Activated CD4-positive, CD25-positive, alpha-beta regulatory T cell treated with anti-CD3 and anti-CD28 coated beads, Interleukin-2, amount 50 U/mL, for 72 hours (primary cell): ENCODE measurements around the gene EML6.

Experiments used
- DNase-seq: peaks from one replicate; pipeline ENCODE4 v3.0.0; 2021

Gene EML6

GRCh38 chr2:54758951-54759350, 35.5 kb downstream of the EML6 start:
- DNase-seq: no peak

DNA sequence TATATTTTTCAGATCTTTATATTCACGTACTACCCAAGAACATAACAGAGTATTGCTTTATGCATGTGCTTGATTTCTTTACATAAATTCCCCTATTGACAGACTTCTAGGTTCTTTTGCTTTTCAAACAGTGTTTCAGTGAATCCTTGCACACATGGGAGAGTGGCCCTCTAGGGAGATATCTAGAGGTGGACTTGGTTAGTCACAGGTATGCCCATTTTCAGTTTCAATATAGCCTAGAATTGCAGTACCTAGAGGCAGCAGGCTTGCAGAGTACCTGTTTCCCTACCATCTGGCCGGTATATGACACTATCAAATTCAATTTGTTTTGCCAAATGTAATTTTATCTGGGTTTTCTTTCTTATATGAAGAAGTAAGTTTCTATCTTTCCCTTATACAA, 36.8 kb downstream of the EML6 start:
- DNase-seq: no peak

DNA sequence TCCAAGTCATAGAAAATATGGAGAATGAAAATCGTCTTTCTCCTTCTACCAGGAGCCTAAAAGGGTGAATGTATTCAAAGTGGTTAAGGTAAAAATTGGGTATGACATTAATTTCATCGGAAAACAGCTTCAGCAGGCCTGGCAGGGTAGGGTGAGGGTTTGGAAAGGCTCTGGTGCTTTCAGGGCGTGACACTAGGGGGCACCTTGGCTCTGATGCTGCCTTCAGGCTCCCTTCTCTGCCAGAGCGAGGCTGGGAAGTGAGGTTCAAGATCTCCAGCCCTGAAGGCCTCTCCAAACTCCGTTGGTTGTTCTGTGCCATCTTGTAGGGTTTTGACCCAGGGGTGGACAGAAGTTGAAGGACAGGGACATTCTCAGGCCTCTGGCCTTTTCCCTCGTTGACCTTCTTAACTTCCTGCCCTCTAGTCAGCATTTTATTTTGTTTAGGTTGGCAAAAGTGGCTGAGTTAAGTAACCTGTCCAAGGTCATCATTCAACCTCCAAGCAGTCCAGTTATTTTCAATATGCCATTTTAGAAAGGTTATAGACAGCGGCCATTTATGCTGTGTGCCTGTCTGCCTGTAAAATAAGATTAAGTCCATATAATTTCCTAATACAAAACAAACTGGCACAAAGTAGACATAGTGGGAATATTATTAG, 40.3 kb downstream of the EML6 start:
- DNase-seq: no peak

DNA sequence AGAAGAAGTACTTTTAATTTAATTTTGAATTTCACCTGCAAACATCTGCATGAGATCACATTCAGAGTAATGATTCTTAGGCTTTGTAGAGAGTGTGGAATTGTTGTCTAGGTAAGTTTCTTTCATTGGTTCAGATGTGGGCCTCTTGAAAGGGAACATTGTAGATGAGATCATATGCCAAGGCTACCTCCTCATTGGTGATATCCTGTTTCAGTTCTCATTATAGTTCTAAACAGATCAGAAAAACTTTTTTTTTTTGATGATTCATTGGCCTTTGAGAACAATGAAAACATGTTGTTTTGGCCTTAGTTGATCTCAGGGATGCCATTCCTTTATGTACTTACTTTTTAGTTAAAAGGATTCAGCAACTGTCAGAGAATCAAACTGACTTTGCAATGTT, 44.5 kb downstream of the EML6 start:
- DNase-seq: no peak

DNA sequence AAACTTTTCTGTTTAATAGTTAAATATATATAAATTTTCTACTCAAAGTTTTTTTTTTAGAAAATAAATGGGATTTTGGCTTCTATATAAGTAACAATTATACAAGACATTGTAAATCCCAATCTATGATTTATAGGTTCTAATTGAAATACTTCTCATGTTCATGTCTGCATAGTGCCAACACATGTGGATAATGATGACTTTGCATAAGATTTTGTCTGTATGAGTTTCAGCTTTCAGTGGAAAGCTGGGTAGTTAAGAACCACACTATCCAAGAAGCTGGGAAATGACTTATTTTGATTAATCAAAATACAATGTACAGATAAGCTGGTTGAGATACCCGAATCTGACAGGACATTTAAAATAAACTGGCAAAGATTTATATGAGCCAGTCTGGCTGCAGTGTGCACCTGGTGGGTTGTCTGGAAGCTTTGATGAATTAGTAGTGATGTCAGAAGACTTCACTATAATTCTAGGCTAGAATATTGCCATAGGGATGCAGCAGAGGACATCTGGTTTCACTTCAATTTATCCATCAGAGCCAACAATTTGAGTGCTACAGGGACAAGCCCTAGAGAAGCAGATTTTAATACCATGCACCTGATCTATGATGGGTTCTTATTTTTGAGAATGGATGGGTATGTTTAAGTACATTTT, 45.4 kb downstream of the EML6 start:
- DNase-seq: no peak

GRCh38 chr2:54770211-54770610, 46.7 kb downstream of the EML6 start:
- DNase-seq: no peak

DNA sequence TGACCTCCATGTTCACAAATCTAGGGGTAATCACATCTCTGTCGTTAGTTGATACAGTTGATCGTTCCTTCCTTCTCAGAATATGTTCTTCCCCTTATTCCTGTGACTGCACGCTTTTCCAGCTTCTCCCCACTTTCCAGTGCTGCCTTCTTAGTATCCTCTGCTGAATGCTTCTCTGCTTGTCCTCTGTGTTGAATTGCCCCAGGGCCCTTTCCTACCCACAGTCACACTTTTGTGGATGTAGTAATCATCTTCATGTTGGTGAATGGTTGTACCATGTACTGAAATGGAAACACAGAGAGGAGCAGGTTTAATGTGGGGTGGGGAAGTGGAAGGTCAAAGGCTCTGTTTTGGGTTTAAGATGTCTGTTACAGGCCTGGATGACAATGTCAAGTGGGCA, 47.2 kb downstream of the EML6 start:
- DNase-seq: no peak

GRCh38 chr2:54771166-54771885, 47.9 kb downstream of the EML6 start:
- no peak for DNase-seq

DNA sequence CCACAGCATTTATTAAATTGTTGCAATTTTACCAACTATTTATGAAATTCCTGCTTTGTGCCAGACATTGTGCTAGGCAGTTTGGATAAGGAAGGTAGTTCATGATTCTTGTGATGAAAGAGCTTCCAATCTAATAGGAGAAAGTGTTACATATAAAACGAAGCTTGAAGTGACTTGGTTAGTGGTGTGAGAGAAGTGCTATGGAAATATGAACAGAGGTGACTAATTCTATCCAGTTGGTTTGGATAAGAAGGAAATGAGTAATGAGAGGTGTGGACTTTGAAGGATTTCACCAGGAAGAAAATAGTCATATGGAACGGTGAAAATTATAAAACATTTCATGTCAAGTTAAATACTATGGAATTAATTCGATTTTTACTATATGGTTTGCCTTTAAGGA, 48.6 kb downstream of the EML6 start:
- DNase-seq: no peak

- DNase-seq: no peak
Measured at GRCh38 chr2:54772531-54772930, 49.1 kb downstream of the EML6 start.

GRCh38 chr2:54773233-54773632, 49.8 kb downstream of the EML6 start:
- DNase-seq: no peak

DNA sequence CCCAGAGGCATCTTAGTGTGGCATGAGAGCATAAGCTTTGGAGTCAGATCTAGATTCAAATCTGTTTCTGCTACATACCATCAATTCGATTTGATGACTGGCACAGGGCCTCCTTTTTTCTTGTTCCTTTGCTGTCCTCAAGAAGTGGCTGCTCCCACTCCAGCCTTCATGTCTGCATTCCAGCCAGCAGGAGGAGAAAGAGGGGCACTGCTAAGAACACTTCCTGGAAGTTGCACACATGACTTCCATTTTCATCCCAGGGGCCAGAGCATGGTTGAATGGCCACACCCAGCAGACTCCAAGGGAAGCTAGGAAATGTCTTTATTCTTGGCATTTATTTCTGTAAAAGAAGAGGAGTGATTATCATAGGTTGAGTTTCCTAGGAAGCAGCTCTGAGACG, 50.4 kb downstream of the EML6 start:
- DNase-seq: no peak

DNA sequence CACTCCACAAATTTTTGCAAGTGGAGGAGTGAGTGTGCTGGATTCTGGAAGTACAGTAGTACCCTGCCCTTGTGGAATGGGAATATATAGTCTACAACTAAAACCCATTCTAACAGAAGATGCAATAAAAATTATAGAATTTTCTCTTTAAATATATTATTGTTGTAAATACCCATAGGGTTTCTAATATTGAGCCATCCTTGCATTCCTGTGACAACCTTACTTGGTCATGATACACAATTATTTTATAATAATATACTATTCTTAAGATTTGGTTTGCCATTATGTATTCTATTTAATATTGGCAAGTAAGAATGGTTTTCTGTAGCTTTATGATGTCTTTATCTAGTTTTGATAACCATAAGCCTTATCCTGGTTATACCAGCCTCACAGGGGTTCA, 52.2 kb downstream of the EML6 start:
- DNase-seq: no peak

DNA sequence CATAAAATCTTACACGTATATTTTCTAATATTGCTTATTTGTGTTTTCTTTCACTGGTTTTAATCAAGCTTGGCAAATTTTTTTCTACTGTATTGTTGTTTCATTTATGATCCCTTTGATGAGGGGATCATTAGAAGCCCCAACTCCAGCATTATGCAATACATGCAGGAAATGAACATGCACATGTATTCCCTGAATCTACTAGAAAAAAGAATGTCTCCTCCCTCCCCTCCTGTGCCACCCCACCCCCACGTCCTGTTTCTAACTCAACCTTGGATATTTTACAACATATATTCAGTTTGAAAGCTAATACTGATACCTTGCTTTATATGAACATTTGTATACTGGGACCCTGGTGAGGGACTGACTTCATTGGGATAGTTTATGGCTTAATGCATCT, 53.0 kb downstream of the EML6 start:
- no peak for DNase-seq

GRCh38 chr2:54783349-54783748, 59.9 kb downstream of the EML6 start:
- no peak for DNase-seq

DNA sequence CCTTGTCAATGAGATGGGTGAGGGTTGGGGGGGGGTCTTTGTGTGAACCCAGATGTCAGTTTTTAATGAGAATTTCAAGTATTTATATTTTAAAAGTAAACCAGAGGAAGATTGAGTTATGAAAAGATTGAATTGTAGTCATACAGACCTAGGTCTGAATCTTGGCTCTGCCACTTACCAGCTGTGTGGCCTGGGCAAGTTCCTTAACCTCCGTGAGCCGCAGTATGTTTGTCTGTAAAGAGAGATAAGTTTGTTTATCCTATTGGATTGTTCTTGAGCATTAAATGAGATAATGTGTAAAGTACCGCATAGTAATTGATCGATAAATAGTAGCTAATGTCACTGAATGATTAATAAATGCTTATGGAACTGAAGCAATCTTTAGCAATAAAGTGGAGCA, 63.8 kb downstream of the EML6 start:
- no peak for DNase-seq

GRCh38 chr2:54787755-54788366, 64.4 kb downstream of the EML6 start:
- no peak for DNase-seq

DNA sequence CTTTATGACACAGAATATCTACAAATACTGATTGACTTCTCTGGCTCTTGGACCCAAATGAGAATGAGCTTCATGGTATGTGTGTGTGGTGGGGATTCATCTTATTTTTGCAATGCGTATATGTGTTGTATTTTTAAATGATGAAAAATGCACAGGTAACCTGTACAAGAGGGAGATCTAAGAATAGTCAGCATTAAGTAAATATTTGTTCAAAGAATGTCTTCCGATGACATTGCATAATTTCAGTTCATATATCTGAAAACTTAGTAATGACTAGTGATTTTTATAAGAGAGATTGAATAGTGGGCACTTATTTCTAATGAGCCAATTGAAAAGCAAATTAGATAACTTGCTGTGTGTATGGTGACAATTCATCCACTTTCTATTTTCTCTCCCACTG, 66.4 kb downstream of the EML6 start:
- no peak for DNase-seq

DNA sequence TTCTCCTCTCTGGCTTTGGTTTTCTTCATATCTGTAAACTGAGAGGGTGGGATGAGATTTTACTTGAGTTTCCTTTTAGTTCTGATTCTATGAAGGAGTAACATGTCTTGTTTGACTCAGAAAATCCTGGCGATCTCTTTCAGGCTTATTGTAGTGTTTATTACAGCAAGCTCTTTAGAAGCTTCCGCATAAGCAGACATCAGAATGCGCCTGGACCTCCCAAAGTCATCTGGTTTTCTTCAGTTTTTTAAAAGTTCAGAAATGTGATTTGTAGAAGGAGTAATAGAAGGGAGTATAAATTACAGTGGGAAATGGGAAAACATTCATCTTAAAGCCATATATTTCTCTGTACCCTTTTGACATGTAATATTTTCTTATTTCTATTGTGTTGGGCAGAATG, 68.4 kb downstream of the EML6 start:
- no peak for DNase-seq

DNA sequence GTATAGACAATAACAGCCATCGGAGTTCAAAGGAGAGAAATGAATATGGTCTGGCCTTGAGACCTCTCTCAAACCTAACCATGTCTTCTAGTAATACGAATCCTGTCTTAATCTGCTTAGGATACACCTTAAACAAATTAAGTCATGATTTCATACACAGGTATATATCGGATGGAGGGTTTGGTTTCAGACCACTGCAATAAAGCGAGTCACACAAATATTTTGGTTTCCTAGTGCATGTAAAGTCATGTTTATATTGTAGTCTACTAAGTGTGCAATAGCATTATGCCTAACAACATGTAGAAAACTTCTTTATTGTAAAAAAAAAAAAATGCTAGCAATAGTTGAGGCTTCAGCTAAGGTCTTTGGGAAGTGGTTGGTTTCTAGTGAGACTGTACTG, 73.8 kb downstream of the EML6 start:
- DNase-seq: no peak

DNA sequence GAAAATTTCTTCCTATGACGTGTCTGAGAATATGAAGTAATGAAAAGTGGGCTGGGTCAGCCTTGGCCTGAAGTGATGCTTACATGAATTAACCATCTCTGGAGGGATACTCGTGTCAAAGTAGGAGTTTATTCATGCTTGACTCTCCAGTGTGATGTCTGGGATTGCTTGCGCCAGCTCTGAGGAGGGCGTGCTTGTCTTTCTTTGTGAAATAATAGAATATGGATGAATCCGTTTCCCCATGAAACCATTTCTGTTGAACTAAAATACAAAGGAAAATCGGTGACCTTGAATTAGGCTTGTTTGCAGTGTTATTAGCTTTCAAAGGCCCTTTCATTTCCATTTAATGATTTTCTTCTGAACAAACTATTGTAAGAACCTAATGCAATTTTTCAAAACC, 77.9 kb downstream of the EML6 start:
- no peak for DNase-seq

GRCh38 chr2:54803783-54804751, 80.6 kb downstream of the EML6 start:
- DNase-seq: no peak

GRCh38 chr2:54805255-54805654, 81.8 kb downstream of the EML6 start:
- DNase-seq: no peak
